ENCODE measurements around the gene ADPRHL1. TPM values are rescaled to one million over a fixed set of nuclear protein-coding genes. Genes with fewer than 3 reads are reported as not detected.

ADPRHL1 gene
- total RNA-seq, 6 experiments from 2014 or later, result 1.0 to 2.0 (median 1.5) TPM

GRCh38 chr13:113357529-113357928, 95.8 kb downstream of the ADPRHL1 start:
- Mint-ChIP-seq H3K9me3 (no peaks in the 10 kb centered on the region), H3K4me3 (no peak overlapping the region; the same call in 1 of the 2 replicates), H3K4me1 (ENCODE audit: low read depth) (peaks cover 8% of the 10 kb centered on the region), H3K36me3 (ENCODE audit: low read depth) (no peaks in the 10 kb centered on the region), H3K27ac (peak overlapping the region; percentile 48; the same call in 1 of the 2 replicates), H3K27me3 (ENCODE audit: insufficient read depth) (peaks cover 5% of the 10 kb centered on the region)
- no peak for TF ChIP-seq CTCF (IDR thresholded peaks at IDR 0.05)
- peak; percentile 82 for DNase-seq

GRCh38 chr13:113356596-113356995, 96.7 kb downstream of the ADPRHL1 start:
- H3K27me3 Mint-ChIP-seq (ENCODE audit: insufficient read depth), result peaks cover 8% of the 10 kb centered on the region
- H3K4me3 Mint-ChIP-seq, result no peak overlapping the region
- no peak overlapping the region for H3K27ac Mint-ChIP-seq
- H3K36me3 Mint-ChIP-seq (ENCODE audit: low read depth), result no peaks in the 10 kb centered on the region
- peaks cover 8% of the 10 kb centered on the region for H3K4me1 Mint-ChIP-seq (ENCODE audit: low read depth)
- no peak for TF ChIP-seq CTCF (IDR thresholded peaks at IDR 0.05)
- DNase-seq, result no peak
- H3K9me3 Mint-ChIP-seq, result no peaks in the 10 kb centered on the region

- no peak for TF ChIP-seq CTCF (IDR thresholded peaks at IDR 0.05)
- peaks cover 8% of the 10 kb centered on the region for H3K27me3 Mint-ChIP-seq (ENCODE audit: insufficient read depth)
- H3K4me1 Mint-ChIP-seq (ENCODE audit: low read depth), result peaks cover 8% of the 10 kb centered on the region
- no peak overlapping the region for H3K4me3 Mint-ChIP-seq
- no peaks in the 10 kb centered on the region for H3K36me3 Mint-ChIP-seq (ENCODE audit: low read depth)
- H3K9me3 Mint-ChIP-seq, result no peaks in the 10 kb centered on the region
- DNase-seq, result no peak
- H3K27ac Mint-ChIP-seq, result no peak overlapping the region
Measured at GRCh38 chr13:113355621-113356020, 97.7 kb downstream of the ADPRHL1 start.

- Mint-ChIP-seq H3K36me3 (ENCODE audit: low read depth) (no peaks in the 10 kb centered on the region), H3K27ac (no peak overlapping the region), H3K9me3 (no peaks in the 10 kb centered on the region), H3K27me3 (ENCODE audit: insufficient read depth) (peaks cover 10% of the 10 kb centered on the region; the same call in 1 of the 2 replicates), H3K4me1 (ENCODE audit: low read depth) (peaks cover 8% of the 10 kb centered on the region), H3K4me3 (no peak overlapping the region)
- no peak for TF ChIP-seq CTCF (IDR thresholded peaks at IDR 0.05)
- no peak for DNase-seq
Measured at GRCh38 chr13:113354831-113355610, 98.3 kb downstream of the ADPRHL1 start.

- H3K27ac Mint-ChIP-seq, result no peak overlapping the region
- no peak for DNase-seq
- no peak for TF ChIP-seq CTCF (IDR thresholded peaks at IDR 0.05)
- peaks cover under 1% of the 10 kb centered on the region; the same call in 1 of the 2 replicates for H3K9me3 Mint-ChIP-seq
- H3K4me1 Mint-ChIP-seq (ENCODE audit: low read depth), result peaks cover 8% of the 10 kb centered on the region
- H3K27me3 Mint-ChIP-seq (ENCODE audit: insufficient read depth), result peaks cover 12% of the 10 kb centered on the region
- no peak overlapping the region for H3K4me3 Mint-ChIP-seq
- no peaks in the 10 kb centered on the region for H3K36me3 Mint-ChIP-seq (ENCODE audit: low read depth)
Measured at GRCh38 chr13:113353254-113353653, 100.0 kb downstream of the ADPRHL1 start.

Measured in HFFc6 (cell line).